GM18951 (cell line): ENCODE data around the gene CUL9.
A peak's percentile ranks its signal among the peaks of the same experiment; 100 is the strongest.

Experiments
- POLR2A ChIP-seq: IDR thresholded peaks from 4 replicates; pipeline ENCODE4 v1.6.1; 2011; ENCODE audit warnings: mild to moderate bottlenecking; ENCODE audit not compliant: insufficient read length, insufficient read depth; ENCODE audit errors: extremely low read depth
- in situ Hi-C: fragments of 300-500 bp; cut with MboI; formaldehyde crosslinking; loops from one replicate; pipeline ENCODE4 v1.12.0; 2022; ENCODE audit warnings: low sequenced_read_pairs, mixed read lengths, inconsistent platforms; ENCODE audit not compliant: unreplicated experiment

Gene CUL9

DNA sequence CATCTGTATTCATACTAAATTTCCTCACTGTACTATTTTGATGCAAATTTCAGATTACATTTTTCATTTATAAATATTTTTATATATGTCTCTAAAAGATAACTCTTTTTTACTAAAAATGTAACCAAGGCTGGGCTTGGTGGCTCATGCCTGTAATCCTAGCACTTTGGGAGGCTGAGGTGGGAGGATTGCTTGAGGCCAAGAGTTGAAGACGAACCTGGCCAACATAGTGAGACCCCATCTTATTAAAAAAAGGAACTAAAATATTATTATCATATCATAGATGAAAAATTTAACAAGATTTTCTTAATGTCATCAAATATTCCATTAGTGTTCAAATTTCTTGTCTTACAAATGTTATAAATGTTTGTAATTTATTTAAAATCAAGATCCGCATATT is 53.8 kb downstream of the CUL9 start:
- TF ChIP-seq POLR2A: no peak
- in situ Hi-C loops: no loop called here

- in situ Hi-C loops: no loop called here
- TF ChIP-seq POLR2A: no peak
Measured at GRCh38 chr6:43239054-43239453, 57.1 kb downstream of the CUL9 start.

- in situ Hi-C loops: no loop called here
- no peak for TF ChIP-seq POLR2A
Measured at GRCh38 chr6:43240950-43241349, 59.0 kb downstream of the CUL9 start.

GRCh38 chr6:43241446-43241845 is 59.5 kb downstream of the CUL9 start:
- in situ Hi-C loops: no loop called here
- no peak for TF ChIP-seq POLR2A

DNA sequence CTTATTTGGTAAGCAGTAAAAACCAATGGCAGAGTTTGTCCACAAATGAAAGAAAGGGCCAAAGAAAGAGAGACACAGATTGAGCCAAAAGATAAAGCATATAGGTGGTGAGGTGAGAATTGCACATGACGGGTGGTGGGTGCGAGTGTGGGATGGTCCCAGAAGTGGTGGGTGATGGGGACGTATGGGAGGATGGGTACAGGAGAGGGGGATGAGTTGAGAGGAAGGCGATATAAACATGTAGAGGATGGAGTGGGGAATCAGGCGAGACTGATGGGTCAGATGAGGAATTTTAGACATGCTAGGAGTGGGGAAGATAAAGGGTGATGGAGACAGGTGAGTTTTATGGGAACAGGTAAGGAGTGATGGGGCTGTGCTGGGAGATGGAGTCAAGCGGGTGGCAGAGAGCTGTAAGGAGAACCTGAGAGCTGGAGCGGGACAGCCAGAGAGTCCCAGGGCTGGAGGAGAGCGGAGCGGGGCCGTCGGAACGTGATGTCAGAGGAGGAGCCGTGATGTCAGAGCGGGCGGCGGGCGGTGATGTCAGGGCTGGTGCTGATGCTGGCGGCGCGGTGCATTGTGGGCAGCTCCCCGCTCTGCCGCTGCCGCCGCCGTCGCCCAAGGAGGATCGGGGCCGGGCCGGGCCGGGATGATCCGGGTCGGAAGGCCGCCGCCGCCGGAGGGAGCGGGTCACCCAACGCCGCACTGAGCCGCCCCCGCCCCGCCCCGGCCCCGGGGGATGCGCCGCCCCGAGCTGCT is 61.1 kb downstream of the CUL9 start, which contains the start of gene TTBK1:
TTBK1 (plus strand) TSS at position 574 of the 756 bp plus-strand sequence. CDS start 3,180 bp downstream, outside the sequence.
- in situ Hi-C loops: no loop called here
- TF ChIP-seq POLR2A: no peak

DNA sequence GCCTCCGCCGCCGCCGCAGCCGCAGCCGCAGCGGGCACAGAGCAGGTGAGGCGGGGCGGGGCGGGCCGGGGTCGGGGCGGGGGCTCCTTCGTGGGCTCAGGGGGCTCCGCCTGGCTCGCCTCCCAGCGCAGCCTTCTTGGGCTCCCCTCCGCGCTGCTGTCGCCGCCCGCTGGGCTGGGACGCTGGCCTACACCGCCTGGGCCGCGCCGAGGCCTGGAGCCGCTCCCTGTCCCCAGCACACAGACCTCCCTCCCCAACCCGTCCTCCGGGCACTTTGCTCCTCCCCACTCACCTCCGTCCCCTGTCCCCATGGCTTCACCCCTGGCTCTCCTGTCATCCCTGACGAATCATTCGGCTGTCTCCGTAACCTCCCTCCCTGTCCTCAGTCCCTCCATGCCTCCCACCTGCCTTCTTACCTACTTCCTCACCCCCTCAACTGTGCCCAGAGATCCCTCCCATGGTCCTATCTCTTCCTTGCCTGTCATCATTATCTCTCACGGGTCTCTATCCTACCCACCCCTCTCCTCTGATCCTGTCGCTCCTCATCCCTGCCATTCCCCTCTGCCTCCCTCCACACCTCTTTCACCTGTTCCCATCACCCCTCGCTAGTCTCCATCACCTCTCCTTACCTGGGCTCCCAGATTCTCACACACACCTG is 61.8 kb downstream of the CUL9 start:
- in situ Hi-C loops: no loop called here
- TF ChIP-seq POLR2A: no peak

DNA sequence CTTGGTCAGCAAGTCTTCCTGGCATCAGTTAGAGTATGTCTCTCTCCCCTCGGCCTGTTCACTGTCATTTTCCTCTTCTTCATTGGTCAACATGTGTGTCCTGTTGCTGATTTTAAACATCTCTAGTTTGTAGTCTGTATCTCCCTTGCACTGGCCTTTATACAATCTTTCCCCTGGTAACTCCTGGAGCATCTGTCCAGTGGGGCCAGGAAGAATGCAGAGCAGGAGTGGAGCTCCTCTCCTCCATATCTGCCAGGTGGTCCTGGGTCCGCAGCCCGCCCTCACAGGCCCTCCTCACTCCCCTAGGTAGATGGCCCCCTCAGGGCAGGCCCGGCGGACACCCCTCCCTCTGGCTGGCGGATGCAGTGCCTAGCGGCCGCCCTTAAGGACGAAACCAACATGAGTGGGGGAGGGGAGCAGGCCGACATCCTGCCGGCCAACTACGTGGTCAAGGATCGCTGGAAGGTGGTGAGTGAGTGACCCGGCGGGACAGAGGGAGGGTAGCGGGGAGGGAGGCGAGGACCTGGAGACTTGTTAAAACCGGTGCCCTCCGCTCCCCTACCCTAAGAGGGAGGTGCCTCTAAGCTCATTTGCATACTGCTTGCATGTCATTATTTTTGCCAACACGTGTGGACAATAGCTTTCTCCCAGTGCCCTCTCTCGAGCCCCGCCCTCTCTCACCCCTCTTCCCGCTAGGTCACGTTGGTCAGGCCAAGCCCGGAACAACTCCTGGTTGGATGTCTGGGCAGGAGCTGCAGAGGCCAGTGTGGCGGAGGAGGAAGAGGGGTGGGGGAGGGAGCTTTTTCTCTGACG is 64.5 kb downstream of the CUL9 start:
- in situ Hi-C loops: no loop called here
- TF ChIP-seq POLR2A: no peak

- TF ChIP-seq POLR2A: peak; percentile 40
- in situ Hi-C loops: no loop called here
Measured at GRCh38 chr6:43247114-43247999, 65.4 kb downstream of the CUL9 start.

GRCh38 chr6:43248101-43248500 is 66.1 kb downstream of the CUL9 start:
- in situ Hi-C loops: no loop called here
- TF ChIP-seq POLR2A: no peak

DNA sequence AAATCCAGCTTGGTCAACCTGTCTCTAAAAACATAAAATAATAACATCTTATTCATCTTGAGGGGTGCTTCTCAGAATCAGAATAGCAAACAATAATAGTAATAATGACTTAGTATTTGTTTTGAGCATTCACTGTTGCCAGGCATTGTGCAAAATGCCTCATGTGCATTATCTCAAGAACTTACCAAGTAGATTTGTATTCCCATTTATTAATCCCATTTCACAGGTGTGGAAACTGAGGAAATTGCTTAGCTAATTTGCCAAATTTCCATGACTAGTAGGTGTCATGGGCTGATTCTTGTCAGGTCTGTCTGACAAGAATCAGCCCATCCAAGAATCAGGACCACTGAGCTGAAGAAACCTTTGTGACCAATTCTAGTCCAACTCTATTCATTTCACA is 66.8 kb downstream of the CUL9 start:
- in situ Hi-C loops: no loop called here

GRCh38 chr6:43250992-43251373 is 69.0 kb downstream of the CUL9 start:
- in situ Hi-C loops: loop anchor here (10.0 kb wide), 1 partner anchor 254 kb away; no protein-coding TSS in a partner anchor
- no peak for TF ChIP-seq POLR2A

More for the DNA sequence above, 66.8 kb downstream of the CUL9 start:
- no peak for TF ChIP-seq POLR2A

DNA sequence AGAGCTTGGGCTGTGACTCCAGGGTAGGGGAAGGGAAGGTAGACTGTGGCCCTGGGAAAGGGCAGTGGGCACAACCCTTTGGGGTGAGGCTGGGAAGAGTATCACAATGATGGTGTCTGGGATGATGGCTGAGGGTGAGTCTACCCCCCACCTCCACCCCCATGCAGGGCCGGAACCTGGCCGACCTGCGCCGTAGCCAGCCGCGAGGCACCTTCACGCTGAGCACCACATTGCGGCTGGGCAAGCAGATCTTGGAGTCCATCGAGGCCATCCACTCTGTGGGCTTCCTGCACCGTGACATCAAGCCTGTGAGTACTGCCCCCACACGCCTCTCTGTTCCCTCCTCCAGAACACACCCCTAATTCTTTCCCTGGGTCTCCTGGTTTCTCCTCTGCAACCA is 71.4 kb downstream of the CUL9 start:
- in situ Hi-C loops: loop anchor here (10.0 kb wide), 1 partner anchor 251 kb away; no protein-coding TSS in a partner anchor
- TF ChIP-seq POLR2A: no peak
